CD4-positive, alpha-beta T cell treated with Interleukin-10 for 1 hour (primary cell): ENCODE data around the gene SPINK4.

ENCODE experiments used
- DNase-seq: peaks from one replicate; pipeline ENCODE4 v3.0.0-alpha.2; 2020

The SPINK4 gene

DNA sequence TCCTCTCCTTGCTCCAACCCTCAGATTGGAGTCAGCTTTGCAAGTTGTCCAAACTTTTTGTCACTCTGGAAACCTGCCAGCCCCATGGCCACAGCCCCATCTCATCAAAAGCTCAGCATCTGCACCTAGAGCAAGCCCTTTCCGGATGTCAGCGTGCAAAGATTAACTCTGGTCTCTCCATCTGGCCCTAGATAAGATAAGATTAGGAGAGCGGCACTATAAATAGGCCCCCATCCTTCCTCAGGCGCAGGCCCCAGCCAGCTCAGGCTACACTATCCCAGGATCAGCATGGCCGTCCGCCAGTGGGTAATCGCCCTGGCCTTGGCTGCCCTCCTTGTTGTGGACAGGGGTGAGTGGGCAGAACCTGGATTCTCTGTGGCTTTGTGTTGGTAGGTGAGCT is at the start of gene SPINK4:
Gene SPINK4 (plus strand): TSS at position 247 of the 400 bp plus-strand sequence. CDS start 42 bp downstream, at position 289.
- no peak for DNase-seq

DNA sequence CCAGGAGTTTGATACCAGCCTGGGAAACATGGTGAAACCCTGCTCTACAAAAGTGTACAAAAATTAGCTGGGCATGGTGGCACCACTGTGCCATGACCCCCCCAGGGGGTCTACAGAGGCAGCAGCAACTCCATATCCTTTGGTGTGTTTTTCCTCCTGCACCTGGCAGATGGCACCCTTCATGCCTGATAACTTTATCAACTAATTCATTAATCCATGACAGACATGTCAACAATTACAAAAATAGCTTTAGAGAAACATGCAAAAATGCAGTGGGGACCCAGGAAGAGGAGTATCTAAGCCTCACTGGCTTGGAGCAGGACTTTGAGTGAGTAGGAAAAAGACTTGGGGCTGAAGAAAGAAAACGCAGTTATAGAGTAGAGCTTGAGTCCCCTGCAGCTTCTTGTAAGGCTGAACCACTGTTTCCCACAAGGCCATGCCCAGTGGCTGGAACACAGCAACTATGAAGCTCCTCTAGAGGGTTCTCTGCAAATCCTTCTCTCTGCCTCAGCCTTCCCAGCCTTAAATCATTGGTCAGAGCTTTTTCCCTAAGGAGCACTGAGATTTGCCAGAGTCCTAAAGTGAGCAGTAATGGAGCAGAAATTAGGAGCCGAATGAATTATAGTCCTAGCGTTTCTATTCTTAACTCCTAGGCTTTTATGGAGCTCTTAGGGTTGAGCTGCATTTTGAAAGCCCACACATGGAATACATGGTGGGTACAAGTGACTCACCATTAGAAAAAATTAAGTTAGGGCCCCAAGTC is 47.3 kb upstream of the SPINK4 start:
- no peak for DNase-seq

DNA sequence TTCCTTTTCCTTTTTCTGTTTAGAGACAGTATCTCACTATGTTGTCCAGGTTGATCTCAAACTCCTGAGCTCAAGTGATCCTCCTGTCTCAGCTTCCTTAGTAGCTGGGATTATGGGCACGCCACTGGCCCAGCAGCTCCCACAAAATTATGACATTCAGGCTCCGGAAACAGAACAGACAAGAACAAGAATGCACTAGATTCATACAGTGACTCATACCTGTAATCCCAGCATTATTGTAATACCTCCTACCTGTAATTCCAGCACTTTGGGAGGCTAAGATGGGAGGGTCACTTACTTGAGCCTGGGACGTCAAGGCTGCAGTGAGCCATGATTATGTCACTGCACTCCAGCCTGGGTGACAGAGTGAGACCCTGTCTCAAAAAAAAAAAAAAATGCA is 46.1 kb upstream of the SPINK4 start:
- no peak for DNase-seq

- no peak for DNase-seq
These were observed 43.2 kb upstream of the SPINK4 start for GRCh38 chr9:33196736-33197135.

GRCh38 chr9:33197279-33198152 is 42.5 kb upstream of the SPINK4 start:
- no peak for DNase-seq

DNA sequence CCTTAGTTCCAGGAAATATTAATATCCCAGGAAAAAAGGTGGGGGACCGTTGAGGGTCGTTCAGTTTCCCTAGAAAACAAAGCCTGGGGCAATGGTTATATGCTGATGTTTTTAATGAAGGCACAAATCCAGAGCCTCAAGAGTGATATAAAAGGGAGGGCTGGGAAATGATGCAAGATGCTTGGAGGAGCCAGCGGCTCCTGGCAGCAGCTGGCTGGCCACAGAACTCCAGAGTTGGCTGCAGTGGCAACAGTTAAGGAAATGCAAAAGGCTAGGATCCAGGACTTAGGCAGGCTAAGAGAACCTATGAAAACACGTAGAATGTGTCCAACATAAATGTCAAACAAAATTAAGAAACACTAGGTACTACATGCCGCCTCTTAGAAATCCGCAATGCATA is 41.8 kb upstream of the SPINK4 start:
- no peak for DNase-seq

GRCh38 chr9:33202018-33202417 is 37.9 kb upstream of the SPINK4 start:
- DNase-seq: no peak

GRCh38 chr9:33202552-33203201 is 37.3 kb upstream of the SPINK4 start:
- DNase-seq: peak; percentile 27

- no peak for DNase-seq
These were observed 30.6 kb upstream of the SPINK4 start for GRCh38 chr9:33209394-33209793.

DNA sequence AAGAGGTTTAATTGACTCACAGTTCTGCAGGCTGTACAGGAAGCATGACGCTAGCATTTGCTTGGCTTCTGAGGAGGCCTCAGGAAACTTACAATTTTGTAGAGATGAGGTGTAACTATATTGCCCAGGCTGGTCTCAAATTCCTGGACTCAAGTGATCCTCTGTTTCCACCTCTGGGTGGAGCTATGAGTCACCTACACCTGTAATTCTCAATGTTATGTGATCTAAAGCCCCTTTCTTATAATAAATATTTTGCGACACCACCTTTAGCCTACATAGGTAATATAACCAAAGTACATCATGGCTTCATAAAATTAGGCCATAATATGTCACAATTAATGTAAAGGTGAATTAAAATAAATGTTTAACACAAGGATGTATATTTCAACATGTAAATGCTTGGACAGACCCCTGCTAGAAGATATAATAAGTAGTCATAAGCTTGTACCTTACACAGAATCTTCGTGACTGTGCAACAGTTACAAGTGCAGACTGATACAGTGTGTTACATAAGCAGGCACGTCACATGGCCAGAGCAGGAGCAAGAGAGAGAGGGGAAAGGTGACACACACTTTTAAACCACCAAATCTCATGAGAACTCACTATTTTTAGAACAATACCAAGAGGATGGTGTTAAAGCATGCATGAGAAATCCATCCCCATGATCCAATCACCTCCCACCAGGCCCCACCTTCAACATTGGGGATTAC is 29.8 kb upstream of the SPINK4 start:
- DNase-seq: no peak

DNA sequence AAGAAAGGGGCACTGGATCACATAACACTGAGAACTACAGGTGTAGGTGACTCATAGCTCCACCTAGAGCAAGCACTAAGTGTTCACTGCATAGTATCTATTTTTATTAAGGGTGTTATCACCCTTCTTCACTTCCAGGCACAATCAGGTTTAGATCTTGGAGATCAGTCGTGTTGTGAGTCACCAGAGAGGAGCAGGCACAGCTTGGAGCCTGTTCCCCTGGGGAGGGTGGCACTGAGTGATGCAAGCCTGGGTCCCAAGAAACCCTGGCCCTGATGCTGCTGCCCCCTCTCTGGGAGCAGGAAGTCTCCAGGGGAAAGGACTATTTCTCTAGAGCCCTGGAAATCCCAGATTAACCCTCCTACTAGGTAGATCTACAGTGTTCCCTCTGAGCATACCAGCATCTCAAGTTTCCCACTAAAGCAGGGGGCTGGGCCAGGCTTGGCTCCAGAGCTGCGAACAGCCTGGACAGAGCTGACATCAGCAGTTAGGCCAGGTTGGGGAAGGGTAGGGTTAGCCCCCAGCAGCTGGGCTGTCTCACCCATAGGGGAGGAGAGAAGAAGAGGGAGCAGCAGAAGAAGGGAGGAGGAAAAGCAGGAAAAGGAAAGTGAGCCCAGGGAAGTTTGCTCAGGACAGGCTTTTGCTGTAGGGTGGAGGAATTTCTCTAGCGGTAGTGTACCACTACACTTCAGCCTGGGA is 28.1 kb upstream of the SPINK4 start:
- no peak for DNase-seq

- no peak for DNase-seq
These were observed 19.0 kb upstream of the SPINK4 start for GRCh38 chr9:33220681-33221567.

DNA sequence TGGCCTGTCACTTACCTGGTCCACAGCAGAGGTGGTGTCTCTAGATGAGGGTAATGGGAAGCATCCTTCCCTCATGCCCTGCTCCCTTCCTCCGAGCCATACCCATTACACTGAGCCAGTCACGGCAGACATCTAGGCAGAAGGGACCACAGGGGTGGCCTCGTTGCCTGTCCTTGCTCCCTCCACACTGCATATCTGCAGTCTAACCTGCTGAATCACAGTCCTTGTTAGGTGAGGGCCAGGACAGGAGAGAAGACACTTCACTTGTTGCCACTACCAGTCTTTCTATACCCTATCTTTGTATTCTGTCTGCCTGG is 18.4 kb upstream of the SPINK4 start:
- DNase-seq: no peak

GRCh38 chr9:33222031-33222430 is 17.9 kb upstream of the SPINK4 start:
- DNase-seq: no peak

DNA sequence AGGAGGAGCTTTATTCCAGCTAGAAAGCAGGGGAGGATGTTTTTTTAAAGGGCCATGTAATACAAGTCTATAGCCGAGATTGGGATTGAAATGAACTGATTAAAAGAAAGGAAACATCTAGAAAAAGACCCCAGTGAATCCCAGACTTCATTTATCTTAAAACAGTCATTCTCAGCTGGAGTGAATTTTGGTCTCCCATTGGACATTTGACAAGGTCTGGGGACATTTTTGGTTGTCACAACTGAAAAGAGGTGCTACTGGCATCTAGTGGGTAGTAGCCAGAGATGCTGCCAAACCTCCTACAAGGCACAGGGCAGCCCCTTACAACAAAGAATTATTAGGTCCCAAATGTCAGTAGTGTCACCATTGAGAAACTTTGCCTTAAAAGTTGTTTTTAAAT is 16.3 kb upstream of the SPINK4 start:
- no peak for DNase-seq

- peak; percentile 82 for DNase-seq
These were observed 14.4 kb upstream of the SPINK4 start for GRCh38 chr9:33225319-33226147.

DNA sequence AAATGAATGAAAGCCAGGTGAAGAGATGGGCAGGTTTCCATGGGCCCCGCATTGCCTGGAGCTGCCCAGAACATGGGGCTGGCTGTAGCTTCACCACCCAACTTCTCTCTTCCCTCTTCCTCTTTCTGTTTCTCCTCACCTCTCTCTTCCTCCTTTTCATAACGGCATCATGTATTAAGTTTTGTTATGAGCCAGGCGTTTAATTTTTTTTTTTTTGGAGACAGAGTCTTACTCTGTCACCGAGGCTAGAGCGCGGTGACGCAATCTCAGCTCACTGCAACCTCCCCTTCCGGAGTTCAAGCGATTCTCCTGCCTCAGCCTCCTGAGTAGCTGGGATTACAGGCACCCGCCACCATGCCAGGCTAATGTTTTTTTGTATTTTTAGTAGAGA is 13.0 kb upstream of the SPINK4 start:
- no peak for DNase-seq

GRCh38 chr9:33227741-33228140 is 12.2 kb upstream of the SPINK4 start:
- no peak for DNase-seq

GRCh38 chr9:33228606-33229005 is 11.4 kb upstream of the SPINK4 start:
- DNase-seq: no peak

- DNase-seq: no peak
These were observed 10.4 kb upstream of the SPINK4 start for GRCh38 chr9:33229359-33230114.
